ENCODE measurements around the gene BUD31. TPM values are rescaled to one million over a fixed set of nuclear protein-coding genes. Genes with fewer than 3 reads are reported as not detected.

The BUD31 gene
- total and polyA plus RNA-seq, 10 of the 15 experiments (the other 5 are each of a cell fraction or from before 2014, with no cell fraction given), result 74.2 to 317 (median 130) TPM

- RAD21 ChIA-PET (ENCODE audit: unreplicated experiment), result no interaction called here
- H3K36me3 ChIP-seq (ENCODE audit: control insufficient read depth in 2 of 2, insufficient read depth in 2 of 2, low read length in 1 of 2), result peaks cover 41 to 57% of the 10 kb centered on the region in 2 experiments
- H3K4me2 ChIP-seq (ENCODE audit: control insufficient read depth, insufficient read depth), result no peak overlapping the region
- no TSS peak for BruUV-seq (replicated peaks)
- POLR2A ChIA-PET, result interaction anchor here (1.9 kb wide), 1 partner anchor 10 kb away, joined by 5 read pairs; no protein-coding TSS in a partner anchor
- no peak overlapping the region for H3K27ac ChIP-seq (ENCODE audit: control insufficient read depth, insufficient read depth)
- H4K20me1 ChIP-seq (ENCODE audit: control insufficient read depth, insufficient read depth), result no peaks in the 10 kb centered on the region
- ATAC-seq (no peak), FAIRE-seq (no peak), DNase-seq (ENCODE audit: low read depth, low spot score) (no peak)
- CTCF ChIA-PET, result interaction anchor here (1.5 kb wide), 1 partner anchor 10 kb away, joined by 7 read pairs; no protein-coding TSS in a partner anchor
- in situ Hi-C loops (cut with MboI) (no loop called here), intact Hi-C loops (cut with micrococcal nuclease; ENCODE audit: unreplicated experiment) (no loop called here)
- no peaks in the 10 kb centered on the region for H3K27me3 ChIP-seq (replicated peaks in 1 of 2; ENCODE audit: control insufficient read depth in 2 of 2, insufficient read depth in 2 of 2, low read length in 1 of 2)
- H3K79me2 ChIP-seq (ENCODE audit: control insufficient read depth, insufficient read depth, low read length), result no peaks in the 10 kb centered on the region
- H2AFZ ChIP-seq (ENCODE audit: control insufficient read depth, low read depth, low read length), result no peak overlapping the region
- SMC1A ChIA-PET (ENCODE audit: uncharacterized antibody, unreplicated experiment), result no interaction called here
- no peaks in the 10 kb centered on the region for H3K4me1 ChIP-seq (ENCODE audit: control insufficient read depth, insufficient read depth, low read length)
- H3K9ac ChIP-seq (ENCODE audit: control insufficient read depth, insufficient read depth, low read length), result no peak overlapping the region
- no peak overlapping the region for H3K4me3 ChIP-seq
- 93% methylated on average over 18 of the region's 18 CpGs for WGBS (ENCODE audit: insufficient coverage, insufficient replicate concordance, low lambda C conversion rate, missing lambda C conversion rate)
- no peaks in the 10 kb centered on the region for H3K9me3 ChIP-seq (replicated peaks; ENCODE audit: control insufficient read depth, insufficient read depth, low read length)
- no peak for TF ChIP-seq ASH2L (IDR thresholded peaks at IDR 0.05; ENCODE audit: borderline replicate concordance, low read depth)
- no peak for TF ChIP-seq STAT3 (IDR thresholded peaks at IDR 0.05; ENCODE audit: low read depth, low read length)
- TF ChIP-seq EGR1 (IDR thresholded peaks at IDR 0.05; ENCODE audit: borderline replicate concordance in 1 of 2, low read depth in 2 of 2, low read length in 2 of 2), result no peak
- TF ChIP-seq, protein P1, sequence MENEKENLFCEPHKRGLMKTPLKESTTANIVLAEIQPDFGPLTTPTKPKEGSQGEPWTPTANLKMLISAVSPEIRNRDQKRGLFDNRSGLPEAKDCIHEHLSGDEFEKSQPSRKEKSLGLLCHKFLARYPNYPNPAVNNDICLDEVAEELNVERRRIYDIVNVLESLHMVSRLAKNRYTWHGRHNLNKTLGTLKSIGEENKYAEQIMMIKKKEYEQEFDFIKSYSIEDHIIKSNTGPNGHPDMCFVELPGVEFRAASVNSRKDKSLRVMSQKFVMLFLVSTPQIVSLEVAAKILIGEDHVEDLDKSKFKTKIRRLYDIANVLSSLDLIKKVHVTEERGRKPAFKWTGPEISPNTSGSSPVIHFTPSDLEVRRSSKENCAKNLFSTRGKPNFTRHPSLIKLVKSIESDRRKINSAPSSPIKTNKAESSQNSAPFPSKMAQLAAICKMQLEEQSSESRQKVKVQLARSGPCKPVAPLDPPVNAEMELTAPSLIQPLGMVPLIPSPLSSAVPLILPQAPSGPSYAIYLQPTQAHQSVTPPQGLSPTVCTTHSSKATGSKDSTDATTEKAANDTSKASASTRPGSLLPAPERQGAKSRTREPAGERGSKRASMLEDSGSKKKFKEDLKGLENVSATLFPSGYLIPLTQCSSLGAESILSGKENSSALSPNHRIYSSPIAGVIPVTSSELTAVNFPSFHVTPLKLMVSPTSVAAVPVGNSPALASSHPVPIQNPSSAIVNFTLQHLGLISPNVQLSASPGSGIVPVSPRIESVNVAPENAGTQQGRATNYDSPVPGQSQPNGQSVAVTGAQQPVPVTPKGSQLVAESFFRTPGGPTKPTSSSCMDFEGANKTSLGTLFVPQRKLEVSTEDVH (IDR thresholded peaks at IDR 0.05; ENCODE audit: low read depth, partially characterized antibody), result no peak
- TF ChIP-seq GABPA (IDR thresholded peaks at IDR 0.05; ENCODE audit: low read depth), result no peak
- TF ChIP-seq NFIC (IDR thresholded peaks at IDR 0.05; ENCODE audit: low read depth, low read length), result no peak
- no peak for TF ChIP-seq MYB (IDR thresholded peaks at IDR 0.05; ENCODE audit: borderline replicate concordance, low read depth, low read length)
- no peak for TF ChIP-seq SPI1 (IDR thresholded peaks at IDR 0.05; ENCODE audit: borderline replicate concordance, insufficient read depth, low read depth, low read length)
- no peak for TF ChIP-seq NR2F1 (conservative IDR thresholded peaks at IDR 0.05)
- TF ChIP-seq TARDBP (IDR thresholded peaks at IDR 0.05; ENCODE audit: borderline replicate concordance), result 0 out of 2 replicates have a peak, but pooled peaks have one; percentile 39
- no peak for TF ChIP-seq YBX1 (IDR thresholded peaks at IDR 0.05)
- TF ChIP-seq RCOR1 (conservative IDR thresholded peaks at IDR 0.05; ENCODE audit: low read depth, low read length), result no peak
- TF ChIP-seq CREB1 (IDR thresholded peaks at IDR 0.05; ENCODE audit: low read depth), result no peak
- TF ChIP-seq RBBP5 (conservative IDR thresholded peaks at IDR 0.05), result no peak
- TF ChIP-seq POLR2AphosphoS5 (IDR thresholded peaks at IDR 0.05; ENCODE audit: low read length), result peak; percentile 63; the same call in 1 of the 2 replicates
- no peak for TF ChIP-seq EP300 (IDR thresholded peaks at IDR 0.05; ENCODE audit: borderline replicate concordance in 1 of 2, control insufficient read depth in 1 of 2, low read depth in 2 of 2, low read length in 2 of 2)
- peak; percentile 77 for TF ChIP-seq POLR2A (IDR thresholded peaks at IDR 0.05; ENCODE audit: low read depth, low read length)
- TF ChIP-seq, protein P2, sequence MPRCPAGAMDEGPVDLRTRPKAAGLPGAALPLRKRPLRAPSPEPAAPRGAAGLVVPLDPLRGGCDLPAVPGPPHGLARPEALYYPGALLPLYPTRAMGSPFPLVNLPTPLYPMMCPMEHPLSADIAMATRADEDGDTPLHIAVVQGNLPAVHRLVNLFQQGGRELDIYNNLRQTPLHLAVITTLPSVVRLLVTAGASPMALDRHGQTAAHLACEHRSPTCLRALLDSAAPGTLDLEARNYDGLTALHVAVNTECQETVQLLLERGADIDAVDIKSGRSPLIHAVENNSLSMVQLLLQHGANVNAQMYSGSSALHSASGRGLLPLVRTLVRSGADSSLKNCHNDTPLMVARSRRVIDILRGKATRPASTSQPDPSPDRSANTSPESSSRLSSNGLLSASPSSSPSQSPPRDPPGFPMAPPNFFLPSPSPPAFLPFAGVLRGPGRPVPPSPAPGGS (IDR thresholded peaks at IDR 0.05; ENCODE audit: borderline replicate concordance, insufficient read depth, low read depth, low read length, poor library complexity, severe bottlenecking), result peak; percentile 74
- no peak for TF ChIP-seq JUND (IDR thresholded peaks at IDR 0.05; ENCODE audit: low read depth, low read length)
- no peak for TF ChIP-seq ETV6 (conservative IDR thresholded peaks at IDR 0.05 in 1 of 2, IDR thresholded peaks at IDR 0.05 in 1 of 2; ENCODE audit: borderline replicate concordance in 1 of 2, low read depth in 1 of 2)
- no peak for TF ChIP-seq JUNB (IDR thresholded peaks at IDR 0.05)
- TF ChIP-seq CBFB (IDR thresholded peaks at IDR 0.05; ENCODE audit: low read depth), result no peak
Measured at GRCh38 chr7:99397297-99397983, 11.3 kb upstream of the BUD31 start.
